Liver (tissue), 9 donors: ENCODE results near the gene ZNF574. TPM values are rescaled to one million over a fixed set of nuclear protein-coding genes. Genes with fewer than 3 reads are reported as not detected.

Source experiments
- DNase-seq: peaks from one replicate; pipeline ENCODE4 v3.0.0-alpha.2; 2017; ENCODE audit warnings: low spot score
- H3K27ac ChIP-seq, 2 donors: one replicate each; pipeline ENCODE4 v1.7.0; 2013; ENCODE audit warnings: inconsistent platforms in 2 of 2, low read length in 2 of 2, control low read depth in 1 of 2, low read depth in 1 of 2, mild to moderate bottlenecking in 1 of 2
- H3K27me3 ChIP-seq, 4 donors: one replicate each; pipeline versions ENCODE4 v1.6.1 to v1.7.0; 2013; ENCODE audit warnings: low read length in 3 of 4, inconsistent platforms in 1 of 4, mild to moderate bottlenecking in 1 of 4, moderate library complexity in 1 of 4; ENCODE audit not compliant: control insufficient read depth in 4 of 4, insufficient read depth in 4 of 4
- H3K36me3 ChIP-seq, 4 donors: one replicate each; pipeline versions ENCODE4 v1.6.1 to v1.7.0; 2013; ENCODE audit warnings: low read length in 3 of 4, mild to moderate bottlenecking in 3 of 4, low read depth in 1 of 4, moderate library complexity in 1 of 4; ENCODE audit not compliant: control insufficient read depth in 4 of 4, insufficient read depth in 3 of 4
- H3K4me1 ChIP-seq, 4 donors: one replicate each; pipeline versions ENCODE4 v1.6.1 to v1.7.0; 2013; ENCODE audit warnings: low read length in 3 of 4, mild to moderate bottlenecking in 3 of 4, moderate library complexity in 1 of 4; ENCODE audit not compliant: control insufficient read depth in 4 of 4, insufficient read depth in 4 of 4
- H3K4me3 ChIP-seq, 3 donors: one replicate each; pipeline versions ENCODE4 v1.6.1 to v1.7.0; 2013; ENCODE audit warnings: low read length in 3 of 3, control low read depth in 1 of 3, low read depth in 1 of 3, mild to moderate bottlenecking in 1 of 3
- H3K9ac ChIP-seq, 2 donors: one replicate each; pipeline ENCODE4 v1.7.0; 2013; ENCODE audit warnings: low read length in 2 of 2, mild to moderate bottlenecking in 2 of 2, moderate library complexity in 2 of 2, control low read depth in 1 of 2, low read depth in 1 of 2
- H3K9me3 ChIP-seq, 4 donors: one replicate each; pipeline versions ENCODE4 v1.6.1 to v1.7.0; 2013; ENCODE audit warnings: low read length in 3 of 4; ENCODE audit not compliant: control insufficient read depth in 4 of 4
- CTCF ChIP-seq: fragments of 150-350 bp; IDR thresholded peaks from 2 replicates; pipeline ENCODE4 v1.5.1; 2017; ENCODE audit warnings: improper control_type of control experiment, low read depth, low read length; ENCODE audit not compliant: missing input control
- EGR1 ChIP-seq, 2 donors: IDR thresholded peaks; 2 replicates each; pipeline ENCODE4 v1.6.1; 2016 to 2018; ENCODE audit warnings: antibody characterized with exemption in 2 of 2, low read depth in 2 of 2
- FOXA1 ChIP-seq: IDR thresholded peaks from 2 replicates; pipeline ENCODE4 v1.6.1; 2016; ENCODE audit warnings: antibody characterized with exemption
- FOXA2 ChIP-seq: IDR thresholded peaks from 2 replicates; pipeline ENCODE4 v1.6.1; 2016; ENCODE audit warnings: antibody characterized with exemption
- GABPA ChIP-seq, 2 donors: IDR thresholded peaks in 1 of 2; conservative IDR thresholded peaks in 1 of 2; 2 replicates each; pipeline ENCODE4 v1.6.1; 2016; ENCODE audit warnings: antibody characterized with exemption in 2 of 2, mild to moderate bottlenecking in 1 of 2, moderate library complexity in 1 of 2
- HNF4A ChIP-seq, 2 donors: conservative IDR thresholded peaks; 2 replicates each; pipeline ENCODE4 v1.6.1; 2016; ENCODE audit warnings: antibody characterized with exemption in 2 of 2, mild to moderate bottlenecking in 2 of 2
- HNF4G ChIP-seq: IDR thresholded peaks from 2 replicates; pipeline ENCODE4 v1.6.1; 2016; ENCODE audit warnings: antibody characterized with exemption
- JUND ChIP-seq, 2 donors: IDR thresholded peaks; 2 replicates each; pipeline ENCODE4 v1.6.1; 2016; ENCODE audit warnings: antibody characterized with exemption in 2 of 2
- MAX ChIP-seq: IDR thresholded peaks from 2 replicates; pipeline ENCODE4 v1.6.1; 2016; ENCODE audit warnings: antibody characterized with exemption
- NR2F2 ChIP-seq: IDR thresholded peaks from 2 replicates; pipeline ENCODE4 v1.6.1; 2016; ENCODE audit warnings: antibody characterized with exemption
- RAD21 ChIP-seq, 2 donors: IDR thresholded peaks; 2 replicates each; pipeline ENCODE4 v1.6.1; 2016; ENCODE audit warnings: antibody characterized with exemption in 2 of 2, mild to moderate bottlenecking in 2 of 2
- REST ChIP-seq: IDR thresholded peaks from 2 replicates; pipeline ENCODE4 v1.6.1; 2016; ENCODE audit warnings: antibody characterized with exemption, mild to moderate bottlenecking
- RXRA ChIP-seq, 2 donors: IDR thresholded peaks; 2 replicates each; pipeline ENCODE4 v1.6.1; 2017 to 2018; ENCODE audit warnings: antibody characterized with exemption in 2 of 2, mild to moderate bottlenecking in 1 of 2
- SP1 ChIP-seq: IDR thresholded peaks from 2 replicates; pipeline ENCODE4 v1.6.1; 2018; ENCODE audit warnings: antibody characterized with exemption, mild to moderate bottlenecking
- TAF1 ChIP-seq: conservative IDR thresholded peaks from 2 replicates; pipeline ENCODE4 v1.6.1; 2016; ENCODE audit warnings: antibody characterized with exemption, mild to moderate bottlenecking
- YY1 ChIP-seq: IDR thresholded peaks from 2 replicates; pipeline ENCODE4 v1.6.1; 2016; ENCODE audit warnings: antibody characterized with exemption, mild to moderate bottlenecking
- ZBTB33 ChIP-seq: IDR thresholded peaks from 2 replicates; pipeline ENCODE4 v1.6.1; 2016; ENCODE audit warnings: antibody characterized with exemption
- WGBS: extraction: QIAGEN DNeasy Blood & Tissue Kit; methylation state at CpG from one replicate; pipeline ENCODE4 v1.1.7; 2013; 5-methylcytosine and 5-hydroxymethylcytosine counted together
- polyA plus RNA-seq, 2 donors: library from polyadenylated mRNA; stranded (reverse) in 1 of 2; unstranded in 1 of 2; fragments of 200-250 nt in 1 of 2; fragments of >200 nt in 1 of 2; fragmentation: Nextera tagmentation in 1 of 2; extraction: Ambion mirVana in 1 of 2; gene quantifications; one replicate each; pipeline versions ENCODE4 v1.2.1 to v1.2.3, GENCODE V29; 2013 to 2015
- total RNA-seq, 2 donors: library from RNA; depleted of rRNA; stranded (reverse); fragments of >200 nt; gene quantifications; one replicate each; pipeline ENCODE4 v1.2.3, GENCODE V29; 2014
- TF ChIP-seq, protein P1 (sequence below): IDR thresholded peaks from 2 replicates; pipeline ENCODE4 v1.6.1; 2016; ENCODE audit warnings: antibody characterized with exemption
- donor health status: healthy.
- donor health status: healthy.
- donor health status: healthy.
- donor health status: healthy.
- donor health status: healthy.

Gene ZNF574
- total and polyA plus RNA-seq, 4 donors: 3.3 to 7.4 (median 6.5) TPM

DNA sequence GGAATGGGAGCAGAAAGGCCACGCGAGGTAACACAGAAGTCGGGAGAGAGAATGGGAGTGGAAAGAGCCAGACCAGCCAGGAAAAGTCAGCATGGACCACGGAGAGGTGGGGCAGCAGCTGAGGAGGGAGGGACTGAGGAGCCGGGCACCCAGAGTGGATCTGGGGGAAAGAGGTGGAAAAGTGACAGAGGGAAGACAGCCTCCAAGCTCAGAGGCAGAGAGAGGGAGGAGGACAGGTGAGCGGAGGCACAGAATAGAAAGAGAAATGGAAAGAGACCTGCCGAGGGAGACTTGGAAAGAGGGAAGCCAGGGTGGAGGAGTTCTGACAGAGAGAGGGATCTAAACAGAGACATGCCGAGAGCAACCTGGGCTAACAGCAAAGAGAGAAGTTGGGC is 7.6 kb upstream of the ZNF574 start (continued):
- TF ChIP-seq, protein P1, sequence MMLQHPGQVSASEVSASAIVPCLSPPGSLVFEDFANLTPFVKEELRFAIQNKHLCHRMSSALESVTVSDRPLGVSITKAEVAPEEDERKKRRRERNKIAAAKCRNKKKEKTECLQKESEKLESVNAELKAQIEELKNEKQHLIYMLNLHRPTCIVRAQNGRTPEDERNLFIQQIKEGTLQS: no peak
- TF ChIP-seq FOXA2 (no peak), SP1 (no peak), RXRA (IDR thresholded peaks at IDR 0.05) (no peak)

GRCh38 chr19:42068756-42069571 is 7.0 kb upstream of the ZNF574 start:
- peaks cover 0 to 8% (median 2%) of the 10 kb centered on the region in 4 donors for H3K27me3 ChIP-seq
- no peak overlapping the region for H3K9ac ChIP-seq
- no peak overlapping the region for H3K4me3 ChIP-seq
- H3K27ac ChIP-seq: no peak overlapping the region
- DNase-seq: no peak
- WGBS: 17% methylated on average over 29 of the region's 29 CpGs
- no peaks in the 10 kb centered on the region for H3K9me3 ChIP-seq
- H3K4me1 ChIP-seq: no peaks in the 10 kb centered on the region
- no peaks in the 10 kb centered on the region for H3K36me3 ChIP-seq
- TF ChIP-seq GABPA (IDR thresholded peaks at IDR 0.05 in 1 of 2, conservative IDR thresholded peaks at IDR 0.05 in 1 of 2) (no peak), NR2F2 (no peak), RXRA (IDR thresholded peaks at IDR 0.05) (no peak), MAX (no peak), FOXA2 (no peak), HNF4G (no peak), SP1 (no peak), TAF1 (no peak), RAD21 (IDR thresholded peaks at IDR 0.05) (no peak), JUND (IDR thresholded peaks at IDR 0.05) (no peak), EGR1 (IDR thresholded peaks at IDR 0.05; ENCODE audit: low read depth in 2 of 2) (no peak), HNF4A (conservative IDR thresholded peaks at IDR 0.05) (no peak), CTCF (no peak), FOXA1 (no peak), ZBTB33 (no peak), REST (no peak), YY1 (no peak)
- TF ChIP-seq, protein P1: no peak
